Tongue (tissue), 2 donors: ENCODE data around the gene SRRD. TPM values are rescaled to one million over a fixed set of nuclear protein-coding genes. Genes with fewer than 3 reads are reported as not detected.
A peak's percentile ranks its signal among the peaks of the same experiment; 100 is the strongest.
"Not testable (repeated sequence)": the region's sequence is repeated elsewhere in the genome, so short reads cannot be mapped to it uniquely, and the experiment has no call there.

Source experiments
- DNase-seq: peaks from one replicate; pipeline ENCODE4 v3.0.0-alpha.2; 2015
- total RNA-seq: library from RNA; depleted of rRNA; stranded (reverse); fragments of >200 nt; gene quantifications from one replicate; pipeline ENCODE4 v1.2.3, GENCODE V29; 2014

Gene SRRD
- total RNA-seq, 1 donor from 2014 or later: 16.5 TPM

DNA sequence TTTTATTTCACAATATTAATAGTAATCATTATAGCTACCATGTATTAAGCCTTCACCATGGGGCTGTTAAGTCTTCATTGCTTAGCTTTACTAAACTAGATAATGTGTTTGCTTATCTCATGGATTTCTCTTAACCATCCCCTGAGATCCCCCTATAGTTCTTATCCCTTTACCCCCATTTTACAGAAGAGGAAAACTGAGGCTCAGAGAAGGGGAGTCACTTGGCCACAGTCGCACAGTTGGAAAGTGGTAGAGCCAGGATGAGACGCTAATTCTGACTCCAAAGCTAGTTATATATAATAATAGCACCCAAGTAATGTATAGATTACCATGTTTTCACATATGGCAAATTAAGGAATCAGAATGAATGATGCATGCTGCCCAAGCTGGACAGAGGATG, 38.3 kb downstream of the SRRD start:
- no peak for DNase-seq

DNA sequence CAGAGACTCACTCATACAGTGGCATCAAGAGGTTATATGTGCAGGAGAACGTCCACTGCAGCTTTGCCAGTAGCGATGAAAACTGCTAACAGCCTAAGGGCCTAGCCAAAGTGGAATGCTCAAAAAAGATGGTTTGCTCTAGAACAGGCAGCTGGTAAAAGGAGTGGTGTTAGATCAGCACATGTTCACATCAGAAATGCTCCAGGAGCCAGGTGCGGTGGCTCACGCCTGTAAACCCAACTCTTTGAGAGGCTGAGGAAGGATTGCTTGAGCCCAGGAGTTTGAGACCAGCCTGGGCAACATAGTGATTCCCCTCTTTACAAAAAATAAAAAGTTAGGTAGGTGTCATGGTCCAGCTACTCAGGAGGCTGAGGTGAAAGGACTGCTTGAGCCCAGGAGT, 38.9 kb downstream of the SRRD start:
- DNase-seq: no peak

DNA sequence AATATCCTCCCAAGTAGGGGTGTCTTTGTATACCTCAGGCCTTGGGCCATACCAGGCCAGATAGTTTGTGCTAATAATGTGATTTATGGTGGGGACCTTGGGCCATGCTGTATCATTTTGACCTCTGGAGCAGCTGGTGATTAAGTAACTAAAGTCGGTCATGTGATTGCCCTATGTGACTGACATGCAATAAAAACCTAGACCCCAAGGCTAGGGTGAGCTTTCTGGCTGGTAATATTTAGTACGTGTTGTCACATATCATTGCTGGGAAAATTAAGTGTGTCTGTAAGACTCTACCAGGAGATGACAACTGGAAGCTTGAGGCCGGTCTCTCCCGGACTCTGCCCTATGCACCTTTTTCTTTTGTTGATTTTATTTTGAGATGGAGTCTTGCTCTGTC, 41.2 kb downstream of the SRRD start:
- no peak for DNase-seq

DNA sequence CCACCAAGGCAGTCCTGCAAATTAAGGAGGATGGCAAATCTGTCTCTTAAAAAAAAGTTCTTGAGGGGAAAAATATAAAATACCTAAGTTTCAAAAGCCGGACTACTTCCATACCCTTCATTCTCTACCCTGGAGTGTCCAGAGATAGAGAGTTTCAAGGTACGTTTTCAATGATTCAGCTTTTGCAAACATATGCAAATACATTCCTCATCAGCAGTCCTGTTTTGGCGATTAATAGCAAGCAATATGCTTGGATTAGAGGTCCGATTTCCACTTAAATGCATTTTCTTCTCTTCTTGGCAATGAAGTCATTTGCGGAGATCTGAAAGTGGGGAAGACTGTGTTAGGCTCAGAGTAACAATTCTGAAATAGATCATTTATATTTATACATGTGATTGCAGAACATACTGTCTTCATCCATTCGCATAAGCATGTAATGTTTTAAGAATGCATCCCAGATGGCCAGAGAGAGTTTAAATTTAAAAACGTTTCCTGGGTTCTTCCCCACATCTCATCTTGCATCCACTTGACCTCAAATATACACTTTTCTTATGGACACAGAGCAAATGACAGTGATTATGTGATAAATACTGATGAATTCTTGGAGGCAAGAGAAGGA, 42.4 kb downstream of the SRRD start:
- DNase-seq: no peak

DNA sequence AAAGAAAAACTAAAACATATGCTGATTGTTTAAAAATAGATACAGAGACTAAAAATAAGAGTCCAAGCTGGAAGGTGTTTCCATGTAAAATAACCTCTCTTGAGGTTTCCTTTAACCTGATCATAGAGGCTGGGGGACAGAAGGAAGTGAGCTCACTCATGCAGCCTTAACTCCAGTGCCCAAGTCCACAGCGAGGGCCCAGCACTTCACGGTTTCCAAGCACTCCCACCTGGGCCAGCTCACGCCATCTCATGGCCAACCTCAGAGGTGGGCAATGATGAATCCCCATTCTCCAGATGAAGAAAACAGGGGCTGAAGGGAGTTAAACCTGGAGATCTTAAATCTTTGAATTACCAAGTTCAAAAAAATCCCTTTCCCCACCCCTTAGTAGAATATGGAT, 43.5 kb downstream of the SRRD start:
- DNase-seq: no peak

DNA sequence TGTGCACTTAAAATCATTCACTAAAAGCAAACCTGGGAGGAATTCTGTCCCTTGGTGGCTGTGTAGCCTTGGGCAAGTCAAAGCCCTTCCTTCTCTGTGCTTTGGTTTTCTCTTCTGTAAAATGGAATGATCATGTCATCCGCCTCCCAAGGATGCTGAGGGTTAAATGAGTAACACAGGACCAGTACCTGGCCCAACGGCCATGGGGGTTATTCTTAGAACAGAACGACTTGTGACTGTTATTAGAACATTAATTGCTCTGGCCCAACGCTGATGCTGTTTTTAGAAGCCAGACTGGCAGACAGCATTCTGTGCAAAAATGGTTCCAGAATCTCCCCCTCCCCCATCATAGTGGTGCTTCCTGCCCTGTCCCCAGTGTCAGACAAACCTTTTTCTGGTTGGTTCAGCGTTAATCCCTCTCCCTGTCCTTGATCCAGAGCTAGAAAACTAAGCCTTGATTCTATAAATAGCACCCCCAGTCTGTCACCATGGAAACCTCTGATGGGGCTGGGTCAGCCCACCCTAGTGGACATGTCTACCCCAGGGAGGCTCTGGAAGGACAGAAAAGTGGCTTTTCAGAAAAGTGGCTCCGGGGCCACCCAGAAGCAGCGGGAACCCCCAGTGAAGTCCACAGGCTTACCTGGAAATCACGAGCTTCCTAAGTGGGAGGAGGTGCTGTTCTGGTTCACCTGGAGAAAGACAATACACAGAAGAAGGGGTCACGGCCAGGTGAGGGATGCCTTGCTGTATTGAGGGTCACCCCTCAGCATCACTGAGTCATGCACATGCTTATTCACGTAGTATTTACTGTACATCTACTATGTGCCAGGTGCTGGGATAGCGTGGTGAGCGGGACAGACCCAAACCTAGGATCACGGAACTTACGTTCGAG, 44.1 kb downstream of the SRRD start:
- DNase-seq: no peak

DNA sequence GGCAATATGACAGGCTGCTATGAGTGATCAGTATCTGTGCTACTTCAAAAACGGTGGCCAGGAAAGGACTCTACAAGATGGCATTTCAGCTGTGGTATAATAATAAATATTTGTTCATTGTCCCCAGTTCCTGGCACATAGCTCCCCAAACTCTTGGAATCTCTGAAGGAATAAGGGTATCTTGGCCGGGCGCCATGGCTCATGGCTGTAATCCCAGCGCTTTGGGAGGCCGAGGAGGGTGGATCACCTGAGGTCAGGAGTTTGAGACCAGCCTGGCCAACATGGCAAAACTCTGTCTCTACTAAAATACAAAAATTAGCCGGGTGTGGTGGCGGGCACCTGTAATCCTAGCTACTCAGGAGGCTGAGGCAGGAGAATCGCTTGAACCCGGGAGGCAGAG, 44.8 kb downstream of the SRRD start:
- DNase-seq: not testable (repeated sequence)

DNA sequence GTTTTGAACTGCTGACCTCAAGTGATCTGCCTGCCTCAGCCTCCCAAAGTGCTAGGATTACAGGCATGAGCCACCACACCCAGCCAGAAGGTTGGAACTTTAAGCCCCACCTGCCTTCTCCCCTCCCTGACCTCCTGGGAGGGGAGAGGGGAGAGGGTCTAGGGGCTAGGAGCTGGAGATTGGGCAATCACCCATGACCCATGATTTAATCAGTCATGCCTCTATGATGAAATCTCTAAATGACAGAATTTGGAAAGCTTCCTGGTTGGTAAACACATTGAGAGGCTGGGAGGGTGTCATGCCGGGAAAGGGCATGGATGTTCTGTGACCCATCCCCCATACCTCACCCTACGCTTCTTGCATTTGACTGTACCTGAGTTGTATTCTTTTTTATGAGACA, 45.7 kb downstream of the SRRD start:
- DNase-seq: no peak

DNA sequence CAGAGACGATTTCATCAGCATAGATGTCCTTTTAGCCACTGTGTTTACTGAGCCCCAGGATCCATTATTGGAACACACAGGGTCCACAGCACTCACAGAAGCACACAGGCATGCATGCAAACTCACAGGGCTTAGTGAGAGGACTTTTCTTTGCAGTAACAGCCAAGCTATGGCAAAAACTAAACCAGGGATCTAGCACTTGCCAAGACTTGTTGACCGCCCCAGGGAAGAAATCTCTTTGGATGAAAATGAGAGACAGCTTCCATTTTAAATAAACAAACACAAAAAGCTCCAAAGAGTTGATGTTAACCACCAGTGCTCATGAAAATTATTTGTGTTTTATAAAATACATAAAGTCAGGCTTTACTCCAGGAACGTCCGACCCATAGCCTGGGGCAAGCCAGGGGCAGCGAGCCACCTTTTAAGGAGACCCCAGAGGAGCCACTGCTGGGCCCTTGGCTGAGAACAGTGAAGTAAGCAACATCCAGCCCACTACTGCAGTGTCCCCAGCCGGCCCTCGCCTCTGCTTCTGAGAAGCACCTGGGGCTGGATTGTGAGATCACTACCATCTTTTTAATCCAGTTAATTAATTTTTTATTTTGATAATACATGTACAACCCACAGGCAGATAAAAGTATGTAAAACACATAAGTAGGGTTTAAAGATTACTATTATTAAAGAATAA, 50.6 kb downstream of the SRRD start:
- peak; percentile 56 for DNase-seq

DNA sequence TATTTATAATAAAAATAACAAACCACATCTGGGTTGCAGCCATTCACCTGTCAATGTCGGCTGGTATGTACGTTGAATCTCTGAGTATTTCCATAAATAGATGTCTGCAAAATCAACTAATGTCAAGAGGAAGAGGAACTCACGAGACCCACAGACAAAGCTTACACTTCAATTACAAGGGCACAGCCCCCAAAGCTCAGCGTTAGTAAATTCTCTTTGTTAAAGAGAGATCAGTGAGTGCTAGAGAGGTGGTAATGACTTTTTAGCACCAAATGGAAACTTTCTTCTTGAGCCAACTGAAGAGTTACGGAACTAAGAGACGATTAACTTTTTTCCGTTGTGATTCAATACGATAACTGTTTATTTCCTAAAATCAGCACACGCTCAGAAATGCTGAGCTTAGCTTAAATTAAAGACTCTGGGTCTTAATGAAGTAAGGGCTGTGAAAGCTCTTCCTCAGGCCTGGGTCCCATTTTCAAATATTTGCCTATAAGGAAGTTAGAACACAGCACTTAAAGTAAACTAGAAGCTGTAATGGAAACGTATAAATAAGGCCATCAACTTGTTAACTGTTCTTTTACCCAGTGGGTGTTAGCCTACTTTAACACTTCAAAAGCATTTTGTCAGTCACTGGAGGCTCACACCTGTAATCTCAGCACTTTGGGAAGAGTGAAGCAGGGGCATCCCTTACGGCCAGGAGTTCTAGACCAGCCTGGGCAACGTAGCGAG, 51.4 kb downstream of the SRRD start:
- peak; percentile 17 for DNase-seq

DNA sequence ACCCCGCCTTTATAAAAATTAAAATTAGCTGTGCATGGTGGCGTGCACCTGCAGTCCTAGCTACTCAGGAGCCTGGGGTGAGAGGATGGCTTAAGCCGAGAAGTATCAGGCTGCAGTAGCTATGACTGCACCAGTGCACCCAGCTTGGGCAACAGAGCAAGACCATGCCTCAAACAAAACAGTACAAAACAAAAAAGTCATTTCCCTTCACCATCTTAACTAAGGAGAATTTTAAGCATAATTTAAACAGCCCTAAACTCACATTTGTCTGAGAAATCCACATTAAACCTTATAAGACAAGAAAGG, 51.9 kb downstream of the SRRD start:
- DNase-seq: no peak

DNA sequence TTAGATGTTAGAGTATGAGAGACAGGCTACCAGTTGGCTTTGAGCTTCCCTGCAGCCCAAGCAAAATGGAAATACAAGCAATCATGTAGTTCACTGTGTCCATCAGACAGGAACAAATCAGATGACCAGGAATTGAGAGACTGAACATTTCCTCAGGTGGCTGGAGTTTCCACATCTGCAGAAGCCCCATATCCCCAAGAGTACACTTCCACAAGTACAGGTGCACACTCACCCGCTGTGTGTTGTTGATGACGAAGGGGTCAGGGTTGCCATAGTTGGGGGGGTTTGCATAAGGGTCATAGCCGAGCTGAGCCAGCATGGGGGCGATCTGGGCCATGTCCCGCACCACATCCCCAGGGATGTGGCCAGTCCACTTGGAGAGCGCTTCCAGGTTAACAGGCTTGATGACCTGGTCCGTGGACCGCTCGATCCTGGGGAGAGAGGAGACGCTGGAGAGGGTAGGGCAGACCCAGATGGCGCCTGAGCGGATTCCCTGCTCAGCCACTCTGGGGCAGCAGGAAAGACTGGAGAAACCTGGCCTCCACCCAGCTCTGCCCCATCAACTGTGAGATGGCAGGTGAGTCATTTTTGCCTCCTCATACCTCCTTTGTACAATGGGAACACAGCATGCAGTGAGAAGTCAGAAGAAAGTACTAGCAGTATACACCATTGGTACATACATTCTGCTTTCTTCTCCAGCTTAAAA, 52.5 kb downstream of the SRRD start:
- DNase-seq: no peak

DNA sequence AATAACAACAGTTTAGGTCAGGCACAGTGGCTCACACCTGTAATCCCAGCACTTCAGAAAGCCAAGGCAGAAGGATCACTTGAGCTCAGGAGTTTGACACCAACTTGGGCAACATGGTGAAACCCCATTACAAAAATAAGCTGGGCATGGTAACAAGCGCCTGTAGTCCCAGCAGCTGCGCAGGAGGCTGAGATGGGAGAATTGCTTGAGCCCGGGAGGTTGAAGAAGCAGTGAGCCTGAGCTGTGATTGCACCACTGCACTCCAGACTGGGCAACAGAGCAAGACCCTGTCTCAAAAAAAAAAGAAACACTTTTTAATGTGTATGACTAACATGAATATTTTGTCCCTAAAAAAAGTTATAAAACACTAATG, 53.1 kb downstream of the SRRD start:
- no peak for DNase-seq

DNA sequence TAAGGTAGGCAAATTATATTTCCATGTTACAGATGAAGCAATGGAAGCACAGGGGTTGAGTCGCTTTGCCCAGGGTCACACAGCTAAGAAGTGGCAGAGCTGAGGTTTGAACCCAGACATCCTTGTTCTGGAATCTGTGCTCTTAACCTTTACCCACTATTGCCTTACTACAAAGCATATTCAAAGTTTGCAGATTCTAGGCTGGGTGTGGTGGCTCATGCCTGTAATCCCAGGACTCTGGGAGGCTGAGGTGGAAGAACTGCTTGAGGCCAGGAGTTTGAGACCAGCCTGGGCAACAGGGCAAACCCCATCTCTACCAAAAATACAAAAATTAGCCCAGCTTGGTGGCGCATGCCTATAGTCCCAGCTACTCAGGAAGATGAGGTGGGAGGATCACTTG, 56.4 kb downstream of the SRRD start:
- DNase-seq: no peak

DNA sequence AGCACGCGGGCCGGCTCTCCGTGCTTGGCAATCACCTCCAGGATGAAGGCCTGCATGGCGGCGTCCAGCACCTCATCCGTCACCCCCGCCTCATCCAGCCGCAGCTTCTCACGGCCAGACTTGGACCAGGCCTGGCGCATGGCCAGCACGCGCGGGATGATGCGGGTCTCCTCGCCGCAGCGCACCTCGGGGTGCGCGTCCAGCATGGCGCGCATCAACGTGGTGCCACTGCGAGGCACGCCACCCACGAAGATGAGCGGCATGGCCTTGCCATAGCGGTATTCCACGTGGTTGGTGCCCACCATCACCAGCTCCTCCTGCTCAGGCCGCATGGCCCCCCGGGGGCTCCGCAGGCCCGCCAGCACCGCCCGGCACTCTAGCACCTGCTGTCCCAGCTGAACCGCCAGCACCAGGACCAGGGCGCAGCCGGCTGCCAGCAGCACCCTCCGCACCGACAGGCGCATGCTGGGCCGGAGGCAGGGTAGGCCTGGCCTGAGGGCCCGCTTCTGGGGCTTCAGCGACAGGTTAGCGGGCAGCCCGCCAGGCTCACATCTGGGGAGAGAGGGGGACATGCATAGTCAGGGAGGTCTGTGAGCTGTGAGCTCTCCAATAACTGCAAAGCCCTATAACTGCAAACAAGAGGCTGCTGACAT, 57.6 kb downstream of the SRRD start:
- DNase-seq: no peak

DNA sequence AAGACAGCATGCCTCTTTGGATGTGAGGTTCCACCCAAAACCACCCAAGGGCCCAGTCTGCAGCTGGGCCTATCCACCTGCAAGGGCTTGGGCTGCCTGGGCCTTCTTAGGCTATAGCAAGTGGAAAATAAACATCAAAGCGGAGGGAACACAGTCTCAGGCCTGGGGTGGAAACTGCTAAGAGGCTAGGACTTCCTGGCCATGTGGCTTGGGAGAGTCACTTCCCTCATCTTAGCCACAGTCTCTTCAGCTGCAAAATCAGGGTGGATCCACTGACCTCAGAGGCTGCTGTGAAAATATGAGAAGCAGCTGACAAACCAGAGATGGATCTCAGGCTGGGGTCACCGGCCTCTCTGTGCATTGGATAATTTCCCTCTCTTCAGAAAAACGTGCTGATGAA, 59.2 kb downstream of the SRRD start:
- DNase-seq: no peak

Other genes starting within 250 kb of the SRRD start
- 0.41 TPM for gene ASPHD2, start 54.6 kb upstream of the SRRD start, total RNA-seq
- 27.8 TPM for gene HPS4, start 94 bp upstream of the SRRD start, total RNA-seq
- gene TFIP11, start 28.6 kb downstream of the SRRD start, total RNA-seq: 28.4 TPM
- 13.1 TPM for gene TPST2, start 106.3 kb downstream of the SRRD start, total RNA-seq
- not detected for gene CRYBB1, start 134.2 kb downstream of the SRRD start, total RNA-seq
- not detected for gene CRYBA4, start 138.1 kb downstream of the SRRD start, total RNA-seq
- gene MIAT, start 173.7 kb downstream of the SRRD start, total RNA-seq: 1.1 TPM